Measurements from ENCODE around the gene GET3.

The GET3 gene

GRCh38 chr19:12763100-12763499, 25.8 kb downstream of the GET3 start:
- Histone ChIP-seq H3K27me3 (ENCODE audit: insufficient read depth, low read depth) (peaks cover 10% of the 10 kb centered on the region; the same call in 1 of the 2 replicates), H3K27ac (no peak overlapping the region), H3K36me3 (ENCODE audit: insufficient read depth) (no peaks in the 10 kb centered on the region), H3K9ac (no peak overlapping the region), H3K4me1 (ENCODE audit: low read depth, poor library complexity, severe bottlenecking) (no peaks in the 10 kb centered on the region), H3K4me2 (no peak overlapping the region), H4K20me1 (ENCODE audit: insufficient read depth) (no peaks in the 10 kb centered on the region), H3K4me3 (IDR thresholded peaks at IDR 0.05; ENCODE audit: insufficient read depth, low read depth, low read length) (no peak overlapping the region), H3K79me2 (ENCODE audit: insufficient read depth, low read depth) (no peaks in the 10 kb centered on the region), H2AFZ (ENCODE audit: low read depth) (no peak overlapping the region)
- no peak for TF ChIP-seq CTCF (conservative IDR thresholded peaks at IDR 0.05; ENCODE audit: low read depth, low read length)

- Histone ChIP-seq H3K9ac (no peak overlapping the region), H3K4me3 (IDR thresholded peaks at IDR 0.05; ENCODE audit: insufficient read depth, low read depth, low read length) (no peak overlapping the region), H3K4me2 (no peak overlapping the region), H2AFZ (ENCODE audit: low read depth) (no peak overlapping the region), H3K4me1 (ENCODE audit: low read depth, poor library complexity, severe bottlenecking) (no peaks in the 10 kb centered on the region), H3K27ac (no peak overlapping the region), H3K27me3 (ENCODE audit: insufficient read depth, low read depth) (no peaks in the 10 kb centered on the region; the same call in 1 of the 2 replicates), H3K79me2 (ENCODE audit: insufficient read depth, low read depth) (no peaks in the 10 kb centered on the region), H3K36me3 (ENCODE audit: insufficient read depth) (no peaks in the 10 kb centered on the region), H4K20me1 (ENCODE audit: insufficient read depth) (no peaks in the 10 kb centered on the region)
- TF ChIP-seq CTCF (conservative IDR thresholded peaks at IDR 0.05; ENCODE audit: low read depth, low read length) = no peak
These were observed 27.4 kb downstream of the GET3 start for GRCh38 chr19:12764698-12765097.

- no peak overlapping the region for H3K27ac ChIP-seq
- no peaks in the 10 kb centered on the region for H3K4me1 ChIP-seq (ENCODE audit: low read depth, poor library complexity, severe bottlenecking)
- no peaks in the 10 kb centered on the region for H3K79me2 ChIP-seq (ENCODE audit: insufficient read depth, low read depth)
- no peak overlapping the region for H3K9ac ChIP-seq
- TF ChIP-seq CTCF (conservative IDR thresholded peaks at IDR 0.05; ENCODE audit: low read depth, low read length) = peak; percentile 85
- no peaks in the 10 kb centered on the region for H4K20me1 ChIP-seq (ENCODE audit: insufficient read depth)
- peak overlapping the region; percentile 61; the same call in 1 of the 2 replicates for H2AFZ ChIP-seq (ENCODE audit: low read depth)
- no peaks in the 10 kb centered on the region for H3K27me3 ChIP-seq (ENCODE audit: insufficient read depth, low read depth)
- no peaks in the 10 kb centered on the region for H3K36me3 ChIP-seq (ENCODE audit: insufficient read depth)
- peak overlapping the region; percentile 80 for H3K4me2 ChIP-seq
- no peak overlapping the region for H3K4me3 ChIP-seq (IDR thresholded peaks at IDR 0.05; ENCODE audit: insufficient read depth, low read depth, low read length)
These were observed 28.8 kb downstream of the GET3 start for GRCh38 chr19:12766051-12766521.

GRCh38 chr19:12767150-12767549, 29.9 kb downstream of the GET3 start:
- H3K4me2 ChIP-seq = no peak overlapping the region
- TF ChIP-seq CTCF (conservative IDR thresholded peaks at IDR 0.05; ENCODE audit: low read depth, low read length) = no peak
- no peaks in the 10 kb centered on the region for H3K79me2 ChIP-seq (ENCODE audit: insufficient read depth, low read depth)
- H3K4me3 ChIP-seq (IDR thresholded peaks at IDR 0.05; ENCODE audit: insufficient read depth, low read depth, low read length) = no peak overlapping the region
- H3K36me3 ChIP-seq (ENCODE audit: insufficient read depth) = no peaks in the 10 kb centered on the region
- no peaks in the 10 kb centered on the region for H4K20me1 ChIP-seq (ENCODE audit: insufficient read depth)
- H3K4me1 ChIP-seq (ENCODE audit: low read depth, poor library complexity, severe bottlenecking) = peaks cover 3% of the 10 kb centered on the region
- no peak overlapping the region for H3K9ac ChIP-seq
- H3K27ac ChIP-seq = no peak overlapping the region
- H3K27me3 ChIP-seq (ENCODE audit: insufficient read depth, low read depth) = no peaks in the 10 kb centered on the region
- no peak overlapping the region for H2AFZ ChIP-seq (ENCODE audit: low read depth)
